WTC11 (cell line): ENCODE results near the gene CDKL5.

Source experiments
- CREM ChIP-seq: sonication (generic); formaldehyde crosslinking; IDR thresholded peaks from 2 replicates; pipeline ENCODE4 v1.8.1; 2022; ENCODE audit warnings: mild to moderate bottlenecking, missing genetic modification reagents, moderate library complexity
- MXD4 ChIP-seq: fragments of 250-450 bp; sonication (Bioruptor Pico); IDR thresholded peaks from 2 replicates; pipeline ENCODE4 v1.8.0; 2021; ENCODE audit warnings: mild to moderate bottlenecking, moderate library complexity, borderline replicate concordance
- NFE2L1 ChIP-seq: sonication (generic); formaldehyde crosslinking; IDR thresholded peaks from 2 replicates; pipeline ENCODE4 v1.8.1; 2023; ENCODE audit warnings: missing genetic modification reagents
- TF ChIP-seq, protein P1 (sequence below): sonication (generic); formaldehyde crosslinking; IDR thresholded peaks from 2 replicates; pipeline ENCODE4 v1.8.1; 2022; ENCODE audit warnings: low read depth, mild to moderate bottlenecking, moderate library complexity, missing genetic modification reagents, borderline replicate concordance
- TF ChIP-seq, protein P2 (sequence below): fragments of 200-600 bp; IDR thresholded peaks from 2 replicates; pipeline ENCODE4 v1.8.0; 2022; ENCODE audit warnings: antibody characterized with exemption

DNA sequence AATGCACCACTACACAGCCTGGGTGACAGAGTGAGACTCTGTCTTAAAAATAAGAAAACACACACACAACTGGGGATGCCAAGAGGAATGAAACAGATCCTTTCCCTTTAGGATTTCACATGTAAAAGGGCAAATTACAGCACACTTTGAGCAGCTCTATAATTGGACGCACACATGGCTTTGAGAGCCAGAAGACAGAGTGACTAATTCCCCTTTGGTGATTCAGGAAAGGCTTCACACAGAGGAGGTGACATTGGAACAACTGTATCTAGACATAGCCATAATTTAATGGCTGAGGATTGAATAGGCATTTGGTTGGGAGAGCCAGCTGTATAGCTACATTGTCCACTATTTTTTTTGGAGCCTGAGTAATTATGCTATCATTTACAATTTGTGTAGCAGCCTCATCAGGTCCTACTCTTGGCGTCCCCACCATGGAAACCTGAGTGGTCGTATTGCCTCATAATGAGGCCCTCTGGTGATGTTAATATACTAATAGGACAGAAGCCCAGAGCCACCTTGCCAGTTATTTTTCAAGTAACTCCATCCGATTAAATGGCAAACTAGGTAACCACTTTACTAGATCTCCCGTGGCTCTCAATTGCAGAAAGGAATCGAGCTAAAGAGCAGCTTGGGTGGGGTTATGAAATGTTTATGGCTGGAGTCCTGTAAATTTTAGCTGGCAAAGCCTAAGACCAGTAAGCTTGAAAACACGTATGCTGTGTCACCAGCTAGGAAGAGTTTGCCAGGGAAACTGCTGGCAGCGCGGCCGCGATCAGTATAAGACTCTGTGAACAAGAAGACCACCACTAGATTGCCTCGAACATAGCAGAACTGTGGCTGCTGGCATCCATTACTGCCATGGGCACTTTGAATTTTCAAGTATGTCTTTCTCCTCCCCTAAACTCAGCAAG, 273.6 kb downstream of the CDKL5 start:
- TF ChIP-seq, protein P1, sequence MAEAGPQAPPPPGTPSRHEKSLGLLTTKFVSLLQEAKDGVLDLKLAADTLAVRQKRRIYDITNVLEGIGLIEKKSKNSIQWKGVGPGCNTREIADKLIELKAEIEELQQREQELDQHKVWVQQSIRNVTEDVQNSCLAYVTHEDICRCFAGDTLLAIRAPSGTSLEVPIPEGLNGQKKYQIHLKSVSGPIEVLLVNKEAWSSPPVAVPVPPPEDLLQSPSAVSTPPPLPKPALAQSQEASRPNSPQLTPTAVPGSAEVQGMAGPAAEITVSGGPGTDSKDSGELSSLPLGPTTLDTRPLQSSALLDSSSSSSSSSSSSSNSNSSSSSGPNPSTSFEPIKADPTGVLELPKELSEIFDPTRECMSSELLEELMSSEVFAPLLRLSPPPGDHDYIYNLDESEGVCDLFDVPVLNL (CRISPR knock-in tag): no peak
- TF ChIP-seq MXD4 (CRISPR knock-in tag) (no peak), CREM (CRISPR knock-in tag) (no peak), NFE2L1 (CRISPR knock-in tag) (no peak)
- TF ChIP-seq, protein P2, sequence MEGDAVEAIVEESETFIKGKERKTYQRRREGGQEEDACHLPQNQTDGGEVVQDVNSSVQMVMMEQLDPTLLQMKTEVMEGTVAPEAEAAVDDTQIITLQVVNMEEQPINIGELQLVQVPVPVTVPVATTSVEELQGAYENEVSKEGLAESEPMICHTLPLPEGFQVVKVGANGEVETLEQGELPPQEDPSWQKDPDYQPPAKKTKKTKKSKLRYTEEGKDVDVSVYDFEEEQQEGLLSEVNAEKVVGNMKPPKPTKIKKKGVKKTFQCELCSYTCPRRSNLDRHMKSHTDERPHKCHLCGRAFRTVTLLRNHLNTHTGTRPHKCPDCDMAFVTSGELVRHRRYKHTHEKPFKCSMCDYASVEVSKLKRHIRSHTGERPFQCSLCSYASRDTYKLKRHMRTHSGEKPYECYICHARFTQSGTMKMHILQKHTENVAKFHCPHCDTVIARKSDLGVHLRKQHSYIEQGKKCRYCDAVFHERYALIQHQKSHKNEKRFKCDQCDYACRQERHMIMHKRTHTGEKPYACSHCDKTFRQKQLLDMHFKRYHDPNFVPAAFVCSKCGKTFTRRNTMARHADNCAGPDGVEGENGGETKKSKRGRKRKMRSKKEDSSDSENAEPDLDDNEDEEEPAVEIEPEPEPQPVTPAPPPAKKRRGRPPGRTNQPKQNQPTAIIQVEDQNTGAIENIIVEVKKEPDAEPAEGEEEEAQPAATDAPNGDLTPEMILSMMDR: no peak
